ENCODE measurements around the gene MIGA2.

The MIGA2 gene

GRCh38 chr9:129011170-129011569 is 25.3 kb upstream of the MIGA2 start:
- no peaks in the 10 kb centered on the region for H3K27me3 ChIP-seq (ENCODE audit: insufficient read depth, poor library complexity, severe bottlenecking)
- H3K27ac ChIP-seq (replicated peaks) = no peak overlapping the region
- no peak overlapping the region for H3K4me3 ChIP-seq (replicated peaks; ENCODE audit: insufficient read depth, low read length)
- DNase-seq (ENCODE audit: low read depth in 1 of 2, low spot score in 1 of 2) = no peak
- TF ChIP-seq REST (IDR thresholded peaks at IDR 0.05; ENCODE audit: insufficient replicate concordance, low read depth) (no peak), CTCF (IDR thresholded peaks at IDR 0.05; ENCODE audit: insufficient read depth, low read length) (no peak), SPI1 (IDR thresholded peaks at IDR 0.05; ENCODE audit: borderline replicate concordance, low read depth) (no peak), GABPA (IDR thresholded peaks at IDR 0.05; ENCODE audit: low read depth) (no peak), POLR2AphosphoS5 (IDR thresholded peaks at IDR 0.05; ENCODE audit: low read depth) (no peak)

- Histone ChIP-seq H3K27me3 (ENCODE audit: insufficient read depth, poor library complexity, severe bottlenecking) (no peaks in the 10 kb centered on the region), H3K4me3 (replicated peaks; ENCODE audit: insufficient read depth, low read length) (no peak overlapping the region), H3K27ac (replicated peaks) (no peak overlapping the region)
- DNase-seq (ENCODE audit: low read depth in 1 of 2, low spot score in 1 of 2) = no peak
- no peak for TF ChIP-seq POLR2AphosphoS5 (IDR thresholded peaks at IDR 0.05; ENCODE audit: low read depth)
- TF ChIP-seq SPI1 (IDR thresholded peaks at IDR 0.05; ENCODE audit: borderline replicate concordance, low read depth) = no peak
Observed at GRCh38 chr9:129011761-129012181, 24.7 kb upstream of the MIGA2 start.

- Histone ChIP-seq H3K27me3 (ENCODE audit: insufficient read depth, poor library complexity, severe bottlenecking) (no peaks in the 10 kb centered on the region), H3K4me3 (replicated peaks; ENCODE audit: insufficient read depth, low read length) (no peak overlapping the region), H3K27ac (replicated peaks) (no peak overlapping the region)
- no peak for TF ChIP-seq SPI1 (IDR thresholded peaks at IDR 0.05; ENCODE audit: borderline replicate concordance, low read depth)
- no peak for TF ChIP-seq GABPA (IDR thresholded peaks at IDR 0.05; ENCODE audit: low read depth)
- no peak for TF ChIP-seq REST (IDR thresholded peaks at IDR 0.05; ENCODE audit: insufficient replicate concordance, low read depth)
- no peak for TF ChIP-seq POLR2AphosphoS5 (IDR thresholded peaks at IDR 0.05; ENCODE audit: low read depth)
- no peak for TF ChIP-seq CTCF (IDR thresholded peaks at IDR 0.05; ENCODE audit: insufficient read depth, low read length)
- DNase-seq (ENCODE audit: low read depth in 1 of 2, low spot score in 1 of 2) = no peak
Observed at GRCh38 chr9:129012343-129012742, 24.1 kb upstream of the MIGA2 start.

- no peak for DNase-seq (ENCODE audit: low read depth in 1 of 2, low spot score in 1 of 2)
- no peak overlapping the region for H3K4me3 ChIP-seq (replicated peaks; ENCODE audit: insufficient read depth, low read length)
- TF ChIP-seq REST (IDR thresholded peaks at IDR 0.05; ENCODE audit: insufficient replicate concordance, low read depth) (no peak), CTCF (IDR thresholded peaks at IDR 0.05; ENCODE audit: insufficient read depth, low read length) (no peak), SPI1 (IDR thresholded peaks at IDR 0.05; ENCODE audit: borderline replicate concordance, low read depth) (no peak), POLR2AphosphoS5 (IDR thresholded peaks at IDR 0.05; ENCODE audit: low read depth) (no peak), GABPA (IDR thresholded peaks at IDR 0.05; ENCODE audit: low read depth) (no peak)
- H3K27ac ChIP-seq (replicated peaks) = no peak overlapping the region
- H3K27me3 ChIP-seq (ENCODE audit: insufficient read depth, poor library complexity, severe bottlenecking) = no peaks in the 10 kb centered on the region
Observed at GRCh38 chr9:129012893-129013448, 23.5 kb upstream of the MIGA2 start.

All from HL-60 (cell line).